Amygdala (tissue), 56 donors: ENCODE results near the gene IPCEF1.
"Not testable (repeated sequence)": the region's sequence is repeated elsewhere in the genome, so short reads cannot be mapped to it uniquely, and the experiment has no call there.

Source experiments
- DNase-seq, 56 donors: peaks; one replicate each; lab custom pipeline; 2025; lab: John Stamatoyannopoulos, UW

IPCEF1 gene

DNA sequence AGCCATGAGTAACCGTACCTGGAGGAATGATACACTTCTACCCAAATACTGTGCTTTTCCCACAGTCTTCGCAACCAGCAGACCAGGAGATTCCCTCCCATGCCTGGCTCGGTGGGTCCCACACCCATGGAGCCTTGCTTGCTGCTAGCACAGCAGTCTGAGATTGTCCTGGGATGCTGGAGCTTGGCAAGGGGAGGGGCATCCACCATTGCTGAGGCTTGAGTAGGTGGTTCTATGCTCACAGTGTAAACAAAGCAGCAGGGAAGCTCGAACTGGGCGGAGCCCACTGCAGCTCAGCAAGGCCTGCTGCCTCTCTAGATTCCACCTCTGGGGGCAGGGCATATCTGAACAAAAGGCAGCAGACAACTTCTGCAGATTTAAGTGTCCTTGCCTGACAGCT lies 184.2 kb downstream of the IPCEF1 start:
- not testable (repeated sequence) for DNase-seq

DNA sequence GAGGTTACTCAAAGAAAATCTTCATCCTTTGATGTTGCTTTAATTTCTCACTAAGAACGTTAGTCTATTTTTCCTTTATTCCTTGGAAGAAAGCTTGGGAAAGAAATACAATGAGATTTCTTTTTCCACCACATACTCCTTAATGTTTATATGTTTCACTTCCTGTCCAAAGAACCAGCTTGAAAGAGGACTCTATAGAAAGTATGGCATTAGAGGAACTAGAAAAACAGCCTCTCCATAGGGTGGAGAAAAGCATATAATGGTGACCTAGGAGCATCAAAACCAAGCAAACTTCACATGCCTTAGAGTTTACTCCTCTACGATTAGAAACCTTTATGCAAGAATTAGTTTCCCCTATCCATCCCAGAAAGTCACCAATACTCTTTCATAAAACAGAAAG lies 186.5 kb downstream of the IPCEF1 start:
- no peak for DNase-seq

DNA sequence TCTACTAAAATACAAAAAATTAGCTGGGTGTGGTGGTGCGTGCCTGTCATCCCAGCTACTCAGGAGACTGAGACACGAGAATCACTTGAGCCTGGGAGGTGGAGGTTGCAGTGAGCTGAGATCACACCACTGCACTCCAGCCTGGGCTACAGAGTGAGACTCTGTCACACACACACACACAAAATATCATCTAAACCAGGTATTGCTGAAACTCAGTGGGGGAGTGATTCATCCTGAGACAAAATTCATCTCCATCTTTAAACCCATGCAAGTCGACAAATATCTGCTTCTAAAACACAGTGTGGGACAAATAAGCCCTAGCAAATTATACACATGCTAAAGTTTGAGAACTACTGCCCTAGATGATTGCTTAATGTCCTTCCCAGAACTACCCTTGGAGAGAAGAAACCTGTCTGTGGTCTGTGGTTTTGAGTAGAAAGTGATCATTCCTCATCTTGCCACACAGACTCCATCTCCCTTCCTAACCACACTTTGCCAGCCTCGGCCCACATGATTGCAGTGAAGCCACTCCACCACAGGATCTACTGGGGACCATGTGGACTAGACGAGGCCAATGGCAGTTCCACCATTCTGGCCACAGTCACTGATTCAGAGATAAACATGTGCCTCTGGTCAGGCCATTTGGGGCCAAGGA lies 187.3 kb downstream of the IPCEF1 start:
- peak in 6 of 56 donors; percentile 14 to 52 (median 22) for DNase-seq

DNA sequence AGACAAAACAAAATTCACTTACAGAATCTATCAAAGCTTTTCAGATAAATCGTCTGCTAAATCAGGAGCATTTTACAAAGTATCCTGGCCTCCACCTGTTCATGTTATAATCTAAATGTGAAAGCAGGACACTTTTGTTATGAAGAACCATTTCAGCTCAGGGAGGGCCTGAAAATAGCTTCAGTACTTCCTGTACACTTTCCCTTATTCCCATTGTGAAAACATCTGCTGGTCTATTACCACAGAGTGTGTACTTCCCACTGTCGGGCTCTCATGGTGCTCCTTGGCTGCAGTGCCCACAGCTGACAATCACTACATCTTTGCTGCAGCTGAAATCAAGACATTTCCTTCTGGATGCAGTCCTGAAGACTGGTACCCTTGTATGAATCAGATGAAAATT lies 189.5 kb downstream of the IPCEF1 start:
- DNase-seq: peak in 1 of 56 donors; percentile 11

DNA sequence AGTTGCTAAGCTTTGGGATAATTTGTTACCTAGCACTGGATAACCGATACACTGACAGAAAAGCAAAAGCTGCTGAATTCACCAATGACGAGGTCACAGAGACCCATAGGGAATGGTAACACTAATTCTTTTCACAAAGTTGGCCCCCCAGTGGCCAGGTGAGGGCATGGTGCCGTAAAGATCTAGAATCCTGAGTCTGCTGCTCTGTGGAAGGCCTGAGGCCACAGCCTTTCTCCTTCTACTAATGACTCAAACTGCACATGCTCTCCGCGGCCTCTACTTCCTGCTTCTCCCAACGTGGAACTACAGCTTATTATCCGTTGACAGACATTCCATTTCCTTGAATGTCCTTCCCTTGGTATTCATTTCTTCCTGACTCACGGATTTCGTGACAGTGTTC lies 190.5 kb downstream of the IPCEF1 start:
- DNase-seq: no peak

DNA sequence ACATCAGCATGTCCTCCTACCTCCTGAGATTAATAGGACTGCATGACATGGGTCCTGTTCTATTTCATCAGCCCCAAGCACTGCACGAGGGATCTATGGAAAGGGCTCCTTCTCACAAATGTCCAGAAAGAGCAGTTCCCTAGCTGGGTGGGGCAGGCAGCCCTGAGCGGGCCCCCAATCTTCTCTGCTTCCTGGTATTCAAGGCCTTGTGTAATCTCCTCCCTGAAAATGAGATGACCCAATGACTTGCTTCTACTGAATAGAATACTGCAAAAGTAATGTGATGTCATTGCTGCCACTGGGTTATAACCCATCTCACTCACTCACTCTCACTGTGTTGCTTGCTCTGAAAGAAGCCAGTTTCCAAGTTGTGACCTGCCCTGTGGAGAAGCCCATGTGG lies 191.1 kb downstream of the IPCEF1 start:
- no peak for DNase-seq

DNA sequence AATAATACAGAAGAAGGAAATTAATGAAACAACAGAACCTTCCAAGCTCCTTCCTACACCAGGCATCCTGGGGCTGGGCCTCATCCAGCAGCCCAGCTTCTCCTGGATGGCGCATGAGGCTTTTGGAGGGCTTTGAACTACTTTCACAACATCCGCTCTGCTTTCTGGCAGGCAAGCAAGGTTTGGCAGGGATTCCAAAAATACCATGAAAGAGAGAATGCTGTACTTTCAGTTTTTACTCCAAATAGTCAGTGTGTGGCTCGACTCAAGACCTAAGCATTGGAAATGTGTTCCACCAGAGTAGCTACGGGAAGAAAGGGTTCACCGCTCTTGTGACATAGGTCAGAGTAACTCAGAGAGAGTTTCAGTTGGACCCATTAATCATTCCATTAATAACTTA lies 192.2 kb downstream of the IPCEF1 start:
- DNase-seq: peak in 30 of 56 donors; percentile 9 to 65 (median 30)

DNA sequence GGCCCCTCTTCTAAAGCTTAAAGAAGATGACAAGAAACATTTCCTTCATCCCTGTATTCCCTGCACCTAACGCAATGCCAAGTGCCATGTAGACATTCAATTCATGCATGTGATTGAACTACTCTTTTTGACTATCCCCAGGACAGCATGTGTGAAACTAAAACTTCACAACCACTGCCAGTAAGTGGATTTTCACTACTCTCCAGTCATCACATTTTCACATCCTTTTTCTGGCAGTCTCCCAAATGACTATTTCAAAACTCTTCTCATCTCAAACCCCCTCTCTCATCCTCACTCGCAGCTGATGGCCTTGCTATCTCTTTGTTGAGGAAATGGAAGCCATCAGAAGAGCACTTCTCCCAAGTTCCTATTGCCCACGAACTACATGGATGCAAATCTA lies 194.9 kb downstream of the IPCEF1 start:
- no peak for DNase-seq

DNA sequence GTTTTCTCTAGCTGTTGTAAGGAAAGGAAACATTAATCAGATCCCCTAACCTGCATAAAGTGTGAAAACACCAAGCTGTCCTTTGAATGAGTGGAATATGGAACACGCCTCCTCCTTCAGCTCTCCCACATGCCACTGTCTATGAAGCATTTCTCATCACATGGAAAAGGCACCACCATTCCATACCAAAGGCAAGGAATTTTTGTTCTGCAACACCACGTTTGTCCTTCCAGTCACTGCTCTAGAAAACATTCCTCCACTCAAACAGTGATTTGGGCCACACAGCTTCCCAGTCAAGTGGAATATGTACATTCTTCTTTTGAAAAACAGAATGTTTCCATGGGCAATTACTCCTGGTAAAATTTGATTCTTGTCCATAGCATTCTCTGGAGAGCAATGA lies 197.5 kb downstream of the IPCEF1 start:
- DNase-seq: no peak

DNA sequence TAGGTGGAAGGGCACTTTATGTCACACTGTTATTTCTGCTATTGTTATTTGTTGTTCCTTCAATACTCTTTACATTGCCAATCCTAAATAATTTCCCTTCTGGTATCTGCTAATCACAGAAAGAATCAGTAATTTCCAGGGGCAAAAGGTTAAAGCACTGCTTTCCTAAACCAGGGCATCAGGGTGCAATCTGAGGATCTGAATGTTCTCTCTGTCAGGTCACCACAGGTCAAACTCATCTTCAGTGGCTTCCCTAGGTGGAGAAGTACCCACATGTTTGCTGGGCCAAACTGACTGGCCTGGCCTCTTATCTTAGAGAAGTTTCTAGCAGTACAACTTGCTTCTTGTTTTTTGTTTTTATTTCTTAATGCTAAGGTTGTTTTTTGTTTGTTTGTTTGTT lies 198.9 kb downstream of the IPCEF1 start:
- DNase-seq: no peak

DNA sequence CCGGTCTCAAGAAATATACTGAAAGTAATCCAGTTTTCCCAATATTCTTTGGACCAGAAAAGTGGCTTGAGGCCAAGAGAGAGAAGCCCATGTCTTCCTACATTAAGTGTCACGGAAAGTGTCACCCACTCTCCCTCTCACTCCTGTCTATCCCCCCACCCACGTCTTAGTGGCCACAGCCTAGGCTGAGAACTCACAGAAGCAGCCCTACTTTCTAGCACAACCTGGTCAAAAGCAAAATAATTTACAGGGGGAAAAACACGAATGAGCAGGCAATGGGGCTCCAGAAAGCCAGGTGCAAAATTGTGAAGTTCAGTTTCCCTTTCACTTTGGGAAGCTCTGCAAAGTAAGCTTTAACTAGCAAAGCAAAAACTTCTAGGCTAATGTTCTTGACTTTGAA lies 199.5 kb downstream of the IPCEF1 start:
- no peak for DNase-seq

DNA sequence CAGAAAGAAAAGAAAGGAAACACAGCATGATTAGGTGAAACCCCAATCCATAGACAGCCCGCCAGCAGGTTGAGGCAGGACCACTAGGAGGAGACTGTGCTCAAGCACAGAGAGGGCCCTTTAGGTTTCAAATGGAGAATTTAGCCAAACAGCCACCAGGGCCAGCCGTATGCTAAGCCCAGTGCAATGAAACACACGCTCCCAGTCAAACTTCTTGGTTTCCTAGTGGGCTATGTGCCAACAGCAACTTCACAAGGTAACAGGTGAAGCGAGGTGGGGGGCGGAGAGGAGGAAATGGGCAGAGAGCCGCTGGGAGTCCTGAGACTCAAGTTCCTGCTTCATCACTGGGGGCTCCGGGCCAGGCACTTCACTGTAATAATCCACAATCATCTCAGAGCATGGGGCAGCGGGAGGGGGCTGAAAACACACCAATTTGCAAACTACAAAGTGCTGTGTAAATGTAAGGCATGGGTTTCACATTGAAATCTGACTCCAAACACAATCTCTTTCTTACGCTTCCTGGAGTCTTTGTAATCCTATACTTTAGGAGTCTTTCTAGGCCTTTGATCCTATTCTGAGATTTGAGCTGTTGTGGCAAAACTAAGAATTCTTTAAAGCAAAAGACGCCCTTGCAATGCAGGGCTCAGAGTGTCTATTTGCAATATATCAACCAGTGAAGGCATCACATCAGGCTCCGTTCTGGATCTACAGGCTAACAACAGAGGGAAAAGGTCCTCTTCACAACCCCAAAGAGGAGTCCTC lies 200.3 kb downstream of the IPCEF1 start:
- peak in 1 of 56 donors; percentile 17 for DNase-seq

DNA sequence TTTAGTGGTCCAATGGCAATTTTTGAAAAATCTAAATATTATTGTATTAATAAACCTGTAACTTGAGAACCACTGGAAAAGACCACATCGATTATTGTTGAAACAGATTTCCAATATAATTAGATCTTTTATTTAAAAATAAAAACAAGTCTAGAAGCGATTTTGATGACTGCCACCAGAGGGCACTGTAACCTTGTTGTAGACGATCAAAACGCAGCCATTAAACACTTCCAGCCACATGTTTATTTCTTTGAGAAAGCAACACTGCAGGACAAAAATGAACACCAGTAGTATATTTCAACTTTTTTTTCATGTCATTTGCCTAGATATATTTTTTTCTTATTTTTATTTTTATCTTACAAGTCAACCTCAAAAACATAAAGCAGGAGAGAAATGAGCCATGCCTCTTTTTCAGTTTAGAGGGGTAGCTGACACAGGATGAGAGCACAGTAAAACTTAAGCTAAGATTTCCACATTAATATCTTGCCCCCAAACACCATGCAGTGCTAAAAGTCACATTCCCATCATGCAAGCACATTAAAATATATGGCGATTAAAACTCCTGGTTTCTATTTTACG lies 202.1 kb downstream of the IPCEF1 start:
- peak in 21 of 56 donors; percentile 2 to 78 (median 17) for DNase-seq

DNA sequence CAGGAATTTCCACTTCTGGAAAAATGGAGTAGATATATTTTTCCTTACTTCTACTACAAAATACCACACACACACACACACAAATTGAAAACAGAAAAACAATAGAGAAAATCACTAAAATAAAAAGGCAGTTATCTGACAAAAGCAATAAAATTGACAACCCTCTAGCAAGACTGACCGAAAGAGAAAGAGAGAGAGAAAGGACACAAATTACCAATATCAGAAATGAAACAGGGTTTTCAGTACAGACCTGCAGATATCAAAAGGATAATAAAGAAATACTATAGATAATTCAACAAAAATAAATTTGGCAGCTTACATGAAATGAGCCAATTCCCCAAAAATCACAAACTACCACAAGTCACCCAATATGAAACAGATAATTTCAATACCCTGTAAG lies 212.8 kb downstream of the IPCEF1 start:
- DNase-seq: no peak

DNA sequence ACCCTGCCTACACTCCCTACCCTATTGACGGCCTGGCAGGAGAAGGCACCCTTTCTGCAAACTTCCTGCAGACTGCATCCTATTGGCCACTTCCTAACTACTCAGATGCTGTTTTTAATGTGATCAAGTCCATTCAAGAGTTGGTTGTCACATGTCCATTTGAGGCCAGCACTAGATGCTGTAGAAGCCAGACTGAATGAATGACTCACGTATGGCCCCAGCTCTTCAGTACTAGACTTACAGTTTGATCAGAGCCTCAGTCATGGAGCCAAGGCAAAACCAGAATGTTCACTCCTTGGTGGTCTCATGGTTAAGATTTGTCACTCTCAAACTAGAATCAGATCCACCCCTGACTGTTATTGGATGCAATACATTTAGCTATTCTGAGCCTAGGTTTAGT lies 215.9 kb downstream of the IPCEF1 start:
- DNase-seq: no peak

DNA sequence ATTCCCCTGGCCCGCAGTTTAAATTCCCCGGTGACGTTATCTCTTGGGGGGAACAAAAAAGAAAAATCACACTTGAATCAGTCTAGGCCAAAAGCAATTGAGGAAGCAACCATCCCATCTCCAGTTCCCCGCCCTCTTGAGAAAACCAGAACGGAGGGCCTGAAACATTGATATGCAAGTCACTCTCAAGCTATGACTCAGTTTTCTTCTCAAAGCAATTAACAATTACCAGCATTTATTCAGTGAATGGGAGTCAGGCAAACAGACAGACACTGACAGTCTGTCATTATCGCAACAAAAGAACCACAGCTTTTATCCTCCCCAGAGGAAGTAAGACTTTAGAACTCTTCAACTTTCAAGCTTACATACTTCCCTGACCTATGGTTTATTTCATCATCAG lies 216.7 kb downstream of the IPCEF1 start:
- DNase-seq: no peak

DNA sequence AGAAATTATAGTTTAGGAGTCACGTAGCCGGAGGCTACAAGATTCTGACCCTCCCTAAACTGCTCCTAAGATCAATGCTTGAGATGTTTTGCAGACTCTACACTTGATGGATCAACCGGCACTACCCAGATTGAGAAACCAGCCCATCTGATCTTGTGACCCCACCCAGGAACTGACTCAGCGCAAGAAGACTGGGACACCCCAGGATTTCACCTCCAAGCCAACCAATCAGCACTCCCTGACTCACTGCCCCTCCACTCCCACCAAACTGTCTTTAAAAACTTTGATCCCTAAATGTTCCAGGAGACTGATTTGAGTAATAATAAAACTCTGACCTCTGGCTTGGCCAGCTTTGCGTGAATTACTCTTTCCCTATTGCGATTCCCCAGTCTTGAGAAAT lies 217.8 kb downstream of the IPCEF1 start:
- no peak for DNase-seq

DNA sequence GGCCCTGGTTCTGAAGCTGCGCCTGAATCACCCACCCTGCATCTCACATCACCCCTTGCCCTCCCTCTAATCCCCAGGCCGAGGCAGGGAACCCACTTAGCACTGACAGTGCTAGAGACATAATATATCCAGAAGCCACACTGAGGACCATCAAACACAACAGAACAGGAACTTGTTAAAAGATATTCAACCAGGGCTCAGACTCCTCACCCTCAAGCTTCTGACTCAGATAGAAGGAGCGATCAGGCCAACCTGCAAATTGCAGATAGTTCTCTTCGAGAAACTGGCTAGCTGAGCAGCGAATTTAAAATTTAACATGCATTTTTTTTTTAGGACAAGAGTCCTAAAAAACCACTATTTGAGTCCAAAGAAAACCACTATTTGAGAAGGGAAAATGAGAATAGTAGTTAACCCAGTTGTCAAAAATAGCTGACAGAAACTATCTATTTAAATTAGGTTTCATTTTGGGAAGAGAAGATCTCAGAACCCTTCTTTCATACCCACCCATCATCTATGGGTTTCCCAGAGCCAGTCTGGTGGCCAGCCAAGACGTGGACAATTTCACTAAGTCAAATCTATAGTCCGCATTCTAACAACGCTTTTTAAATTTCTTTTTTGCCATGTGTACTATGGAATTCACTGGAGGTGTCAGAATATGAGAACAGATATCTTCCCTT lies 222.0 kb downstream of the IPCEF1 start:
- no peak for DNase-seq

DNA sequence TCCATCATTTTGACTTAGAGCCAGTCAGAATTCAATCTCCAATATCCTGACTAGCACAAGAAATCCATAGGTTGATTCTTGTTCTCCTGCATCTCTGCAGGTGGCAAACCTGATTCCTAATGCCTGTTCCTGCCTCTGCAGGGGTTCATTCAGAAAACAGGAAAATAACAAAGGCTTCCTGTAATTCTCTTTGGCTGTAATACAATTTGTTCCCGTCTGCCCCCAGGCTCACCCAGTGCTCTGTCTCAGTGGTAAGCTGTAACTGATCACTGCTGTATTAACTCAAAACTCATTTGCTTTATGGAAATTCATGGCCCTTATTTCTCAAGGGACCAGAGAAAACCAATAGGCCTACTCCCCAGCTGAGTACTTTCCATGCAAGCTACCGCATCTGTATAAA lies 228.9 kb downstream of the IPCEF1 start:
- no peak for DNase-seq

DNA sequence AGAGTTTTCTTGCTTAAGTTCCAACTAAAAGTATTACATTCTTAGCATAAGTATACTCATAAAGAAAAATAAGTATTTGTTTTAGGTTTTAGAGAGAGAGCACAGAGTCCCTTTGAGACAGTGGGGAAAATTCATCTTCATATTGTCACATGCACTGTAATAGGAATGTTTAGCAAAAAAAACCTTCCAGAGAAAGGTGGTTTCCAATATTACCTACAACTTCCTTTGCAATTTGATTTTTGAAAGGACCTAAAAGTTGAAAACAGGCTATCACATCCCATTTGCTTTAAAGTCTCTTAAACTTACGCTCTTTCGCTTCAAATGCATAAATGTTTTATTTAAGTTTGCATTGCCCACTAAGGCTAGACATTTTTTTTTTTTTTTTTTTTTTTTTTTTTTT lies 231.2 kb downstream of the IPCEF1 start:
- DNase-seq: no peak
